Measurements from ENCODE around the gene ZNF516.

ZNF516 gene

DNA sequence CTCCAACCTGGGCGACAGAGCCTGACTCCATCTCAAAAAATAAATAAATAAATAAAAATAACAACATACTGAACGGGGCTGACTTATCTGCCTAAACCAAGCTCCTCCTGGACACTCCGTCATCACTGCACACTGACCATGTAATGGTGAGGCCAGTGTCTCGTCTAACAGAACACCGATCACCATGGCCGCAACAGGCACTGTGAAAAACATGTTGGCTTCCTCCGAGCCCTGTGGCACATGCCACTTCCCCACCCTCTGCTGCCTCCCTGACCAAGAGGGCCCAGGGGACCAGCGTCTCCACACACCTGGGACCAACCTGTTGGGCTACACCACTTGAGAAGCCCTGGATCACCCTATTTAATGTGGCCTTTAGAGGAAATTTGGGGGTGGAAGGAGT lies 33.9 kb downstream of the ZNF516 start:
- in situ Hi-C loops (cut with HindIII; ENCODE audit: low pct_ligation_motif_present, low sequenced_read_pairs): no loop called here
- H3K4me3 ChIP-seq (ENCODE audit: low read depth, low read length): no peak overlapping the region
- no peak overlapping the region for H3K27ac ChIP-seq
- no peaks in the 10 kb centered on the region for H3K27me3 ChIP-seq (replicated peaks)
- TF ChIP-seq, protein P1, sequence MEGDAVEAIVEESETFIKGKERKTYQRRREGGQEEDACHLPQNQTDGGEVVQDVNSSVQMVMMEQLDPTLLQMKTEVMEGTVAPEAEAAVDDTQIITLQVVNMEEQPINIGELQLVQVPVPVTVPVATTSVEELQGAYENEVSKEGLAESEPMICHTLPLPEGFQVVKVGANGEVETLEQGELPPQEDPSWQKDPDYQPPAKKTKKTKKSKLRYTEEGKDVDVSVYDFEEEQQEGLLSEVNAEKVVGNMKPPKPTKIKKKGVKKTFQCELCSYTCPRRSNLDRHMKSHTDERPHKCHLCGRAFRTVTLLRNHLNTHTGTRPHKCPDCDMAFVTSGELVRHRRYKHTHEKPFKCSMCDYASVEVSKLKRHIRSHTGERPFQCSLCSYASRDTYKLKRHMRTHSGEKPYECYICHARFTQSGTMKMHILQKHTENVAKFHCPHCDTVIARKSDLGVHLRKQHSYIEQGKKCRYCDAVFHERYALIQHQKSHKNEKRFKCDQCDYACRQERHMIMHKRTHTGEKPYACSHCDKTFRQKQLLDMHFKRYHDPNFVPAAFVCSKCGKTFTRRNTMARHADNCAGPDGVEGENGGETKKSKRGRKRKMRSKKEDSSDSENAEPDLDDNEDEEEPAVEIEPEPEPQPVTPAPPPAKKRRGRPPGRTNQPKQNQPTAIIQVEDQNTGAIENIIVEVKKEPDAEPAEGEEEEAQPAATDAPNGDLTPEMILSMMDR (IDR thresholded peaks at IDR 0.05; ENCODE audit: low read depth, low read length, missing control alignments): no peak
- no peaks in the 10 kb centered on the region for H3K36me3 ChIP-seq (replicated peaks)
- DNase-seq: no peak

DNA sequence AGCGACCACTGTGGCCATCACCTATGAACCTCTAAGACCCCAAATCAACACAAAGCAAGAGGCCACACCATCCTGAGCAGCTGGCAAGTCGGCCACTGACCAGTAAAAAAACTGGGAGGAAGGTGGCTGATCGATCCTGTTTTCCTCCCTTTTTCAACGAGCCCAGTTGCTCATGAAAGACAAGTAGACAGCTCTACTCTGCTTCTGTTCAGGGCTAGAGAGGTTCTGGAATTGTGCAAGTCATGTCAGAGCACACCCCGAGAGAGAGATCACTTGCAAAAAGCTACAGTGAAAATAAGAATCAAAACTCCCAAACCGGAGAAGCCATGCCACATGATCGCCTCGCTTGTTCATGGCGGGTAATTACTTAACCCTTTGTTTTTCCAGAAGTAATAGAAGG lies 34.6 kb downstream of the ZNF516 start:
- peak overlapping the region; percentile 56 for H3K27ac ChIP-seq
- TF ChIP-seq, protein P1 (IDR thresholded peaks at IDR 0.05; ENCODE audit: low read depth, low read length, missing control alignments): no peak
- H3K4me3 ChIP-seq (ENCODE audit: low read depth, low read length): no peak overlapping the region
- H3K27me3 ChIP-seq (replicated peaks): no peaks in the 10 kb centered on the region
- in situ Hi-C loops (cut with HindIII; ENCODE audit: low pct_ligation_motif_present, low sequenced_read_pairs): no loop called here
- H3K36me3 ChIP-seq (replicated peaks): no peaks in the 10 kb centered on the region
- no peak for DNase-seq

DNA sequence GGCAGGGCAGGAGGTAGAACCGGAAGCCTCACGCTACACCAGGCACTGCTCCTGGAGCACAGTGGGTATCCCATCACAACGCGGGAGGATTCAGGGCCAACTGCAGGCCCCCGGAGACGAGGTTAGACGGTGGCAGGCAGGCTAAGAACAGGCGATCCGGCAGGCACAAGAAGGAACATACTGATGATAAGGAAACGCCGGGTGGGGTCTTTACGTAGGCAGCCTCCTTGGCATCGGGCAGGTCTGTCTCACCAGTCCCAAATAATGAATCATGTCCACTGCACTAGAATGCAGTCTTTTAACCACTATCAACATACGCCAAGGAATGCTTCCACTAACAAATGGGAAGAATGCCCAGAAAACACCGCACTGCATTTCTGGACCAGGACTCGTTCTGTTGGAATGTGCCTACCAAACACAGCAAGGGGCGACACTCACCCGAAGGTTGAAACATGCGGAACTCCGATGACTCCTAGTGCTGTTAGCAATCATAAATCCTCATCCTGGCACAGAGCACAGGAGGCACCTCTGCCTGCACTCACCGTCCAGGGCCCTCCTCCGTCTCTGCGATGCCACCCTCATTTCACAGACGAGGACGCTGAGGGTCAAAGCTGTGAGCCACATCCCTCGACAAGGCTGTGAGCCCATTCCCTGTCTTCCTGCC lies 35.2 kb downstream of the ZNF516 start:
- peak overlapping the region; percentile 88 for H3K27ac ChIP-seq
- DNase-seq: peak; percentile 99
- peak overlapping the region; percentile 22 for H3K4me3 ChIP-seq (ENCODE audit: low read depth, low read length)
- in situ Hi-C loops (cut with HindIII; ENCODE audit: low pct_ligation_motif_present, low sequenced_read_pairs): no loop called here
- H3K27me3 ChIP-seq (replicated peaks): no peaks in the 10 kb centered on the region
- TF ChIP-seq, protein P1 (IDR thresholded peaks at IDR 0.05; ENCODE audit: low read depth, low read length, missing control alignments): no peak
- no peaks in the 10 kb centered on the region for H3K36me3 ChIP-seq (replicated peaks)

DNA sequence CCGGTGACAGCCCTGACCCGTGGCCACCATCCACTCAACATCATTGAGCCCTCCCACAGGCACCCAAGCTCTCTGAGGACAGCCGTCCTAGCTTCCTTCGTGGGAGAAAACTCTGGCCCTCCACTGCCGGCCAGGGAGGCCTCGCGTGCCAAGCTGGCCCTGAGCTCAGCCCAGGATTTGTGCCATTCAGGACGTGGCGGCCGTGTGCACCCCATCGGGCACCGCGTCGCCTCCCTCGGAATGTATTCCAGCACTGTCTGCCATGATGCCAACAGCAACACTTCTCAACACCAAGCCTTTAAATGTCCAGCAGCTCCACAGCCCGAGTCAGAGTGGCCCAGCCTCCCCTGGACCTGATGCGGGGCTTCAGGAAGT lies 35.7 kb downstream of the ZNF516 start:
- TF ChIP-seq, protein P1 (IDR thresholded peaks at IDR 0.05; ENCODE audit: low read depth, low read length, missing control alignments): no peak
- DNase-seq: no peak
- H3K27me3 ChIP-seq (replicated peaks): no peaks in the 10 kb centered on the region
- in situ Hi-C loops (cut with HindIII; ENCODE audit: low pct_ligation_motif_present, low sequenced_read_pairs): no loop called here
- H3K4me3 ChIP-seq (ENCODE audit: low read depth, low read length): peak overlapping the region; percentile 22
- no peaks in the 10 kb centered on the region for H3K36me3 ChIP-seq (replicated peaks)
- H3K27ac ChIP-seq: peak overlapping the region; percentile 88

DNA sequence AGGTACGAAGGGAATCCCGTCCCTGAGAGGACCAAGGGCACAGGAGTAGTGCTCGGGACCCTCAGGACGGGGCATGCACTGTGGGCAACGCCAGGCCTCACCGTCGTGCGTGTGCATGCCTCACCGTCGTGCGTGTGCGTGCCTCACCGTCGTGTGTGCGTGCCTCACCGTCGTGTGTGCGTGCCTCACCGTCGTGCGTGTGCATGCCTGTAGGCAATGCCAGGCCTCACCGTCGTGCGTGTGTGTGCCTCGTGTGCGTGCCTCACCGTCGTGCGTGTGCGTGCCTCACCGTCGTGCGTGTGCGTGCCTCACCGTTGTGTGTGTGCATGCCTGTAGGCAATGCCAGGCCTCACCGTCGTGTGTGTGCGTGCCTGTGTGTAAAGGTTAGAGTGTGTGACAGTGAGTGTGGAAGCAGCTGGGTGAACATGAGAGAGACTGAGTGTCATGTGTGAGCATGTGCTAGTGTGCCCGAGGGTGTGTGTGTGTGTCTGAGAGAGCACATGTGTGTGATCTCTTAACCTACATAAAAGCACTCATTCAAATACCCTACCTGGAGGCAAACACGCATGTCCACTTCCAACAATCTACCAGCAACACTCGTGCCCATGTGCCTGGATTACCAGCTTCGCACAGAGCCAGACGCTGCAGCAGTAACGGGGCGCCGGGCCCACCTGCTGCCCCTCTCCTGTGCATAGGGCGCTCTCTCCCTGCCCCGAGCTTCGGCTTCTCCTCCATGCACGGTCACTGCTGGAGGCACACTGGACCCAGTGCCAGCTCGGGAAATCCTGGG lies 36.3 kb downstream of the ZNF516 start:
- DNase-seq: no peak
- Histone ChIP-seq H3K27ac (peak overlapping the region; percentile 88), H3K36me3 (replicated peaks) (no peaks in the 10 kb centered on the region), H3K27me3 (replicated peaks) (no peaks in the 10 kb centered on the region), H3K4me3 (ENCODE audit: low read depth, low read length) (no peak overlapping the region)
- TF ChIP-seq, protein P1 (IDR thresholded peaks at IDR 0.05; ENCODE audit: low read depth, low read length, missing control alignments): no peak
- in situ Hi-C loops (cut with HindIII; ENCODE audit: low pct_ligation_motif_present, low sequenced_read_pairs): no loop called here
